D721Med (cell line): ENCODE data around the gene RFK.

Experiments
- DNase-seq: peaks from one replicate; pipeline ENCODE4 v3.0.0; 2011; ENCODE audit warnings: low spot score; ENCODE audit not compliant: insufficient read length
- FAIRE-seq: peaks from 2 replicates; lab custom pipeline; 2011; peaks lifted over from hg19 to GRCh38; lab: Jason Lieb, UNC
- TF ChIP-seq, protein P1 (sequence below): IDR thresholded peaks from 2 replicates; pipeline ENCODE4 v1.5.1; 2012; ENCODE audit warnings: mild to moderate bottlenecking, control low read depth; ENCODE audit not compliant: insufficient read depth; ENCODE audit errors: missing control alignments

Gene RFK

DNA sequence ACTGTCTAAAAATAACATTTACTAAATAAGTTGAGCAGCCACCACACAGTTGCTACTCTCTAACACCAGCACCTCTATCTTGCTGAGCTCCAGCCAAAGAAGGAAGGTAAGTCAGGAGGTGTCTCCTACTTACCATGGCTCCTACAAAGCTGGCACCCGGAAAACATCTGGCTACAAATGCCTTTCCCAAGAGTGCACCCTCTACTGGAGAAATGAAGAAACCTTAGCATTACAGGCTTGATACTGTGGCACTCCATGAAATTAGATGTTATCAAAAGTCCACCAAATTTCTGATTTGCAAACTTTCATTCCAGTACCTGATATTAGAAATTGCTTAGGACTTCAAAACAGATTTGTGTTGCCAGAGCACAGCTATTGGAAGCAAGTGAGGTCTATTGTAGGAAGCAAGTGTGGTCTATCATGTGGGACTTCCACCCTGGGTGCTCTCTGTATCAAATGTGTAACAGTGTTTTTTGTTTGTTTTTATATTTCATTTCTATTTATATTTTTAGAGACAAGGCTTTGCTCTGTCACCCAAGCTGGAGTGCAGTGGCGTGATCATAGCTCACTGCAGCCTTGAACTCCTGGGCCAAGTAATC, 25.7 kb upstream of the RFK start:
- no peak for FAIRE-seq
- DNase-seq = no peak

DNA sequence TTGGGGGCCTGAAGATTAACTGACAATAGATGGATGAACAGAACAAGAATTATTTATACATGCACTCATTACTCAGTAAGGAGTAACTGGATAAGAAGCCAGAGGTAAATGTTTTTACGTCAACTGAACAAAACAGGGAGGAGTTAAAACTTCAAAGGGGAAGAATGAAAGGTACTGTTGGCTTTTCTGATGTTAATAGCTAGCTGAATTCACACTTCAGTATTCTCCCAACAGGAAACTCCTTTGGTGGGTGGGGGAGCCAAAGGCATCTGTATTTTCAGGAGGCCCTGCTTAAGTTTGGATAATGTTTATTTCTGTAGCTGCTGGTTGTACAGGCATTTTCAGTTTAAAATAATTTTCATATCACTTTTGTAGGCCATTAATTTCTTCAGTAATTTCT, 23.2 kb upstream of the RFK start:
- TF ChIP-seq, protein P1, sequence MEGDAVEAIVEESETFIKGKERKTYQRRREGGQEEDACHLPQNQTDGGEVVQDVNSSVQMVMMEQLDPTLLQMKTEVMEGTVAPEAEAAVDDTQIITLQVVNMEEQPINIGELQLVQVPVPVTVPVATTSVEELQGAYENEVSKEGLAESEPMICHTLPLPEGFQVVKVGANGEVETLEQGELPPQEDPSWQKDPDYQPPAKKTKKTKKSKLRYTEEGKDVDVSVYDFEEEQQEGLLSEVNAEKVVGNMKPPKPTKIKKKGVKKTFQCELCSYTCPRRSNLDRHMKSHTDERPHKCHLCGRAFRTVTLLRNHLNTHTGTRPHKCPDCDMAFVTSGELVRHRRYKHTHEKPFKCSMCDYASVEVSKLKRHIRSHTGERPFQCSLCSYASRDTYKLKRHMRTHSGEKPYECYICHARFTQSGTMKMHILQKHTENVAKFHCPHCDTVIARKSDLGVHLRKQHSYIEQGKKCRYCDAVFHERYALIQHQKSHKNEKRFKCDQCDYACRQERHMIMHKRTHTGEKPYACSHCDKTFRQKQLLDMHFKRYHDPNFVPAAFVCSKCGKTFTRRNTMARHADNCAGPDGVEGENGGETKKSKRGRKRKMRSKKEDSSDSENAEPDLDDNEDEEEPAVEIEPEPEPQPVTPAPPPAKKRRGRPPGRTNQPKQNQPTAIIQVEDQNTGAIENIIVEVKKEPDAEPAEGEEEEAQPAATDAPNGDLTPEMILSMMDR = no peak
- DNase-seq (no peak), FAIRE-seq (no peak)

More for the DNA sequence above, 25.7 kb upstream of the RFK start:
- TF ChIP-seq, protein P1 = peak; percentile 41

DNA sequence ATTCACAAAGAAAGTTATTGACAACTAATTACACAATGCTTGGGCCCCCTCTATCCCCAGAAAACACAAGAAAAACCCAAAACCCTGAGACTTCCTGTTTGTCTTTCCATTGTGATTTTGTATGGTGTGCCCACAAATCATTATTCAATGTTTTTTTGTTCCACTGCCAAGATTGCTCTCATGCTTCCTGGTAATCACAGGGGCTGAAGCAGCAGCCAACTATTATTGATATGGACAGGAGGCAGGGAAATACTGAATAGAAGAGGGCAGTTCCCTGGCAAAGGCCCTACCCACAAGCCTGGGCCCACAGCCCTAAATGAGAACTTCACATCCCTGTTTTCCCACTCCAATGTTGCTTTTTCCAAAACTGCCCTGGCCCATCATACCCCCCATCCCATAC, 21.5 kb upstream of the RFK start:
- TF ChIP-seq, protein P1 = no peak
- DNase-seq = no peak
- FAIRE-seq = no peak

DNA sequence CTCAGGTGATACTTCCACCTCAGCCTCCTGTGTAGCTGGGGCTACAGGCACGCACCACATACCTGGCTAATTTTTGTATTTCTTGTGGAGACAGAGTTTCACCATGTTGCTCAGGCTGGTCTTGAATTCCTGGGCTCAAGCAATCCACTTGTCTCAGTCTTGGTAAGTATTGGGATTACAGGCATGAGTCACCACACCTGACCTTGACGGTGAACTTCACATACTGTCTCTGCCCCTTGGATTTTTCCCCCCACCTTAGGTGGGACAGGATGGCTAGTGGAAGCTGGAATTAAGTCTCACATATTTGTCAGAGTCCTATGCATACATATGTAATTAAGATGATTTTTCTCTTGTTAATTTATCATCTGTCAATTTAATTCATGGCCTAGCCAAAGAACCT, 20.9 kb upstream of the RFK start:
- DNase-seq (no peak), FAIRE-seq (no peak)
- TF ChIP-seq, protein P1 = no peak

DNA sequence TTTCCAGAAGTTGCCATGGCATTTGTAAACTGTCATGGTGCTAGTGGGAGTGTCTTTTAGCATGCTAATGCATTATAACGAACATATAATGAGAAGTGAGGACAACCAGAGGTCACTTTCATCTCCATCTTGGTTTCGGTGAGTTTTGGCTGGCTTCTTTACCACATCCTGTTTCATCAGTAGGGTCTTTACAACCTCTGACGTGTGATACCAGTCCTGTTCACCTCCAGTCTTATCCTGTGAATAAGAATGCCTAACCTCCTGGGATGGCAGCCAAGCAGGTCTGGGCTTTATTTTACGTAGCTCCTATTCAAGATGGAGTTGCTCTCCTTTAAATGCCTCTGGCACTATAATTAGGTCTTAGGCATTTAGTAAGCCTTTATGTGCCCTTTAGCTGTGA, 20.4 kb upstream of the RFK start:
- TF ChIP-seq, protein P1 = no peak
- DNase-seq (no peak), FAIRE-seq (no peak)

DNA sequence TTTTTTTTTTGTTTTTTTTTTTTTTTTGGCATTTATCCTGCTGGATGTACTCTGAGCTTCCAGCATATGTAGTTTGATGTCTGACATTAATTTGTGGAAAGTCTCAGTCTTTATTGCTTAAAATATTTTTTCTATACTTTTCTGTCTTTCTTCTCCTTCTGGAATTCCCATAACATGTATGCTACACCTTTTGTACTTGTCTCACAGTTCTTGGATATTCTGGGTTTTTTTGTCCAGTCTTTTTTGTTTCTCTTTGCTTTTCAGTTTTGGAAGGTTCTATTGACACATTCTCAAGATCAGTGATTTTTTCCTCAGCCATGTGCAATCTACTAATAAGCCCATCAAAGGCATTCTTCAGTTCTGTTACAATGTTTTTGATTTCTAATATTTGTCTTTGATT, 19.4 kb upstream of the RFK start:
- FAIRE-seq (no peak), DNase-seq (no peak)
- TF ChIP-seq, protein P1 = no peak

DNA sequence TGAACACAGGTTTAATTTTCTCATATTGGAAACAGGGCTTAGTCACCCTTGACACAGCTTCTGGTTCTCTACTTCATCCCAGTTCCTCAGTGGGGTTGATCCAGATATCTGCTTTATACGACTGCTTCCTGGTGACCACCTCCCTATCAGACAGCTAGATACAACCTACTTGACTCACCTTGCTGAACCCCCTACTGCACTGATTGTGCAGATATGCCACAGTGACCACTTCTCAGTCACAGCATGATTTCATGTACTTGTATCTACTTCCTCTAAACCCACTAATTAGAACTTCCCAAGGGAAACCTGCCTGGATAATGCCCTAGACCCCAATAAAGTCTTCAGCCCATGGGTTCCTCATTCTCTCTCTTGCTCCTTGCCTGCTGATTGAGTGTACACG, 18.4 kb upstream of the RFK start:
- DNase-seq (no peak), FAIRE-seq (no peak)
- TF ChIP-seq, protein P1 = no peak
